ENCODE measurements around the gene TSNAX.
"Not testable (repeated sequence)": the region's sequence is repeated elsewhere in the genome, so short reads cannot be mapped to it uniquely, and the experiment has no call there.

TSNAX gene

GRCh38 chr1:231528172-231529029 lies at the start of gene TSNAX:
TSS of gene TSNAX (plus strand) at chr1:231528669. CDS start at chr1:231528811, 142 bp downstream.
- DNase-seq (ENCODE audit: low read depth, low spot score), result peak; percentile 85

- no peak for DNase-seq (ENCODE audit: low read depth, low spot score)
Observed at GRCh38 chr1:231478811-231479210, 49.7 kb upstream of the TSNAX start.

GRCh38 chr1:231480008-231480407 lies 48.5 kb upstream of the TSNAX start:
- DNase-seq (ENCODE audit: low read depth, low spot score), result no peak

- DNase-seq (ENCODE audit: low read depth, low spot score), result no peak
Observed at GRCh38 chr1:231481289-231481688, 47.2 kb upstream of the TSNAX start.

- DNase-seq (ENCODE audit: low read depth, low spot score), result no peak
Observed at GRCh38 chr1:231485029-231485784, 43.3 kb upstream of the TSNAX start.

GRCh38 chr1:231487019-231487418 lies 41.5 kb upstream of the TSNAX start:
- no peak for DNase-seq (ENCODE audit: low read depth, low spot score)

- no peak for DNase-seq (ENCODE audit: low read depth, low spot score)
Observed at GRCh38 chr1:231487910-231488309, 40.6 kb upstream of the TSNAX start.

- DNase-seq (ENCODE audit: low read depth, low spot score), result no peak
Observed at GRCh38 chr1:231493421-231494185, 34.9 kb upstream of the TSNAX start.

GRCh38 chr1:231494439-231495110 lies 33.9 kb upstream of the TSNAX start:
- no peak for DNase-seq (ENCODE audit: low read depth, low spot score)

GRCh38 chr1:231497629-231498152 lies 30.8 kb upstream of the TSNAX start:
- DNase-seq (ENCODE audit: low read depth, low spot score), result no peak

GRCh38 chr1:231499148-231499763 lies 29.2 kb upstream of the TSNAX start:
- DNase-seq (ENCODE audit: low read depth, low spot score), result no peak

- no peak for DNase-seq (ENCODE audit: low read depth, low spot score)
Observed at GRCh38 chr1:231500666-231501065, 27.8 kb upstream of the TSNAX start.

GRCh38 chr1:231503168-231503567 lies 25.3 kb upstream of the TSNAX start:
- not testable (repeated sequence) for DNase-seq (ENCODE audit: low read depth, low spot score)

- DNase-seq (ENCODE audit: low read depth, low spot score), result no peak
Observed at GRCh38 chr1:231507476-231508355, 20.8 kb upstream of the TSNAX start.

GRCh38 chr1:231508497-231508896 lies 20.0 kb upstream of the TSNAX start:
- no peak for DNase-seq (ENCODE audit: low read depth, low spot score)

GRCh38 chr1:231508941-231509340 lies 19.5 kb upstream of the TSNAX start:
- DNase-seq (ENCODE audit: low read depth, low spot score), result no peak

- no peak for DNase-seq (ENCODE audit: low read depth, low spot score)
Observed at GRCh38 chr1:231512147-231512698, 16.2 kb upstream of the TSNAX start.

GRCh38 chr1:231515748-231516147 lies 12.7 kb upstream of the TSNAX start:
- no peak for DNase-seq (ENCODE audit: low read depth, low spot score)

- no peak for DNase-seq (ENCODE audit: low read depth, low spot score)
Observed at GRCh38 chr1:231517076-231517475, 11.4 kb upstream of the TSNAX start.
